Stomach (tissue), 9 donors: Measurements from ENCODE around the gene OR12D1. TPM values are rescaled to one million over a fixed set of nuclear protein-coding genes. Genes with fewer than 3 reads are reported as not detected.
"Not testable (repeated sequence)": the region's sequence is repeated elsewhere in the genome, so short reads cannot be mapped to it uniquely, and the experiment has no call there.

Experiments
- DNase-seq, 2 donors: peaks; one replicate each; pipeline versions ENCODE4 v3.0.0 to v3.0.0-alpha.2; 2013 to 2019
- H3K27ac ChIP-seq, 5 donors: fragments of 200-600 bp in 4 of 5; sonication (generic) in 4 of 5; one replicate each; pipeline ENCODE4 v1.5.1; 2013 to 2019; ENCODE audit warnings: mild to moderate bottlenecking in 1 of 5, moderate library complexity in 1 of 5
- H3K27me3 ChIP-seq, 3 donors: fragments of 200-600 bp; sonication (generic); one replicate each; pipeline ENCODE4 v1.5.1; 2017 to 2019; ENCODE audit warnings: mixed run types in 1 of 3
- H3K36me3 ChIP-seq, 4 donors: fragments of 200-600 bp; sonication (generic); 1 replicate in 3 of 4; 2 replicates in 1 of 4; pipeline ENCODE4 v1.5.1; 2016 to 2019
- H3K4me1 ChIP-seq, 4 donors: fragments of 200-600 bp; sonication (generic); one replicate each; pipeline ENCODE4 v1.5.1; 2016 to 2019
- H3K4me3 ChIP-seq, 4 donors: fragments of 200-600 bp; sonication (generic) in 3 of 4; one replicate each; pipeline ENCODE4 v1.5.1; 2016 to 2019; ENCODE audit warnings: mild to moderate bottlenecking in 1 of 4
- H3K9me3 ChIP-seq, 4 donors: fragments of 200-600 bp; sonication (generic); one replicate each; pipeline ENCODE4 v1.5.1; 2016 to 2019
- CTCF ChIP-seq, 7 experiments: fragments of 450-650 bp in 4 of 7; fragments of 200-600 bp in 3 of 7; sonication (generic) in 3 of 7; IDR thresholded peaks; one replicate each; pipeline ENCODE4 v1.5.1; 2016 to 2019; ENCODE audit warnings: antibody characterized with exemption in 7 of 7, control low read depth in 2 of 7, mild to moderate bottlenecking in 1 of 7
- EP300 ChIP-seq: sonication (generic); formaldehyde crosslinking; IDR thresholded peaks from one replicate; pipeline ENCODE4 v1.6.1; 2017; ENCODE audit warnings: antibody characterized with exemption
- POLR2A ChIP-seq, 4 donors: fragments of 450-650 bp; IDR thresholded peaks; one replicate each; pipeline ENCODE4 v1.6.1; 2016; ENCODE audit warnings: antibody characterized with exemption in 4 of 4, control low read depth in 2 of 4, mild to moderate bottlenecking in 1 of 4, moderate library complexity in 1 of 4
- POLR2AphosphoS5 ChIP-seq, 3 donors: sonication (generic); formaldehyde crosslinking; IDR thresholded peaks; one replicate each; pipeline ENCODE4 v1.6.1; 2016; ENCODE audit warnings: antibody characterized with exemption in 3 of 3
- WGBS, 5 donors: extraction: QIAGEN DNeasy Blood & Tissue Kit in 3 of 5; methylation state at CpG; one replicate each; pipeline versions ENCODE4 v1.1.5 to v1.1.7; 2013 to 2018; 5-methylcytosine and 5-hydroxymethylcytosine counted together
- intact Hi-C: fragments of 100-400 bp; cut with DNase I; formaldehyde crosslinking; loops from one replicate; pipeline ENCODE4 v1.15.1; 2023; ENCODE audit warnings: low total_unique reads
- polyA plus RNA-seq, 3 donors: library from polyadenylated mRNA; stranded (reverse); fragments of 200-250 nt; gene quantifications; one replicate each; pipeline ENCODE4 v1.2.3, GENCODE V29; 2013
- total RNA-seq, 5 donors: library from RNA; depleted of rRNA; stranded (reverse); fragments of >200 nt; gene quantifications; one replicate each; pipeline versions ENCODE4 v1.1.0 to v1.2.3, GENCODE V29; 2014 to 2016
- donor health status: healthy with polysubstance abuse.
- donor health status: Bipolar disorder and iron deficiency.
- donor health status: healthy.

Gene OR12D1
- total and polyA plus RNA-seq, 8 donors: not detected

- DNase-seq: no peak
Observed at GRCh38 chr6:29439006-29439405, 24.3 kb downstream of the OR12D1 start, which contains the start of gene OR10C1. OR10C1 (plus strand) TSS chr6:29439306; CDS start chr6:29440016, 710 bp downstream.

GRCh38 chr6:29442719-29443118 lies 28.0 kb downstream of the OR12D1 start:
- WGBS, 5 donors: 76 to 100% (median 94%) methylated on average over 1 of the region's 1 CpG

More at GRCh38 chr6:29439006-29439405, 24.3 kb downstream of the OR12D1 start, which contains the start of gene OR10C1:
- intact Hi-C loops: no loop called here
- Histone ChIP-seq H3K4me3 (no peak within 1 kb of the TSS), H3K36me3 (no peaks in the 10 kb centered on the region), H3K27ac (no peak within 1 kb of the TSS), H3K4me1 (no peaks in the 10 kb centered on the region), H3K27me3 (peaks cover 0 to 7% (median 0%) of the 10 kb centered on the region in 3 donors), H3K9me3 (peaks cover 0 to under 1% (median 0%) of the 10 kb centered on the region in 4 donors)
- TF ChIP-seq POLR2A (IDR thresholded peaks at IDR 0.05) (no peak), POLR2AphosphoS5 (IDR thresholded peaks at IDR 0.05) (no peak), CTCF (IDR thresholded peaks at IDR 0.05) (no peak), EP300 (no peak)

GRCh38 chr6:29444031-29444430 lies 29.3 kb downstream of the OR12D1 start:
- peaks cover 0 to 15% (median 0%) of the 10 kb centered on the region in 3 donors for H3K27me3 ChIP-seq
- 63 to 78% (median 65%) methylated on average over 1 of the region's 1 CpG for WGBS, 5 donors
- H3K4me1 ChIP-seq, intact Hi-C loops, H3K4me3 ChIP-seq, H3K36me3 ChIP-seq, H3K27ac ChIP-seq, DNase-seq: not testable (repeated sequence)
- H3K9me3 ChIP-seq: peaks cover 0 to 10% (median 2%) of the 10 kb centered on the region in 4 donors

More at GRCh38 chr6:29442719-29443118, 28.0 kb downstream of the OR12D1 start:
- H3K27ac ChIP-seq: no peak overlapping the region
- intact Hi-C loops: no loop called here
- peaks cover 0 to 15% (median 0%) of the 10 kb centered on the region in 3 donors for H3K27me3 ChIP-seq
- H3K9me3 ChIP-seq: peaks cover 0 to 10% (median 0%) of the 10 kb centered on the region in 4 donors
- H3K4me3 ChIP-seq: no peak overlapping the region
- H3K4me1 ChIP-seq: no peaks in the 10 kb centered on the region
- no peak for TF ChIP-seq POLR2A (IDR thresholded peaks at IDR 0.05)
- no peak for TF ChIP-seq CTCF (IDR thresholded peaks at IDR 0.05)
- TF ChIP-seq EP300: no peak
- no peak for TF ChIP-seq POLR2AphosphoS5 (IDR thresholded peaks at IDR 0.05)
- no peaks in the 10 kb centered on the region for H3K36me3 ChIP-seq
- no peak for DNase-seq

GRCh38 chr6:29447670-29448069 lies 32.9 kb downstream of the OR12D1 start:
- no peak overlapping the region for H3K4me3 ChIP-seq
- no peaks in the 10 kb centered on the region for H3K4me1 ChIP-seq
- TF ChIP-seq POLR2AphosphoS5 (IDR thresholded peaks at IDR 0.05): no peak
- TF ChIP-seq POLR2A (IDR thresholded peaks at IDR 0.05): no peak
- no peak for TF ChIP-seq EP300
- TF ChIP-seq CTCF (IDR thresholded peaks at IDR 0.05): no peak
- intact Hi-C loops: no loop called here
- peaks cover 0 to 14% (median 0%) of the 10 kb centered on the region in 3 donors for H3K27me3 ChIP-seq
- H3K9me3 ChIP-seq: peaks cover 0 to 10% (median 5%) of the 10 kb centered on the region in 4 donors
- 67 to 91% (median 88%) methylated on average over 1 of the region's 1 CpG for WGBS, 5 donors
- H3K27ac ChIP-seq: no peak overlapping the region
- H3K36me3 ChIP-seq: no peaks in the 10 kb centered on the region
- no peak for DNase-seq

GRCh38 chr6:29451471-29452193 lies 36.9 kb downstream of the OR12D1 start:
- H3K4me3 ChIP-seq: no peak overlapping the region
- WGBS, 5 donors: 74 to 79% (median 76%) methylated on average over 3 of the region's 3 CpGs
- H3K36me3 ChIP-seq: no peaks in the 10 kb centered on the region
- H3K9me3 ChIP-seq: peaks cover 0 to 6% (median 2%) of the 10 kb centered on the region in 4 donors
- intact Hi-C loops: no loop called here
- peaks cover 0 to 6% (median 0%) of the 10 kb centered on the region in 3 donors for H3K27me3 ChIP-seq
- DNase-seq: no peak
- no peak overlapping the region for H3K27ac ChIP-seq
- H3K4me1 ChIP-seq: no peaks in the 10 kb centered on the region
- TF ChIP-seq EP300 (no peak), POLR2AphosphoS5 (IDR thresholded peaks at IDR 0.05) (no peak), CTCF (IDR thresholded peaks at IDR 0.05) (no peak), POLR2A (IDR thresholded peaks at IDR 0.05) (no peak)
